ENCODE data around the gene CEP128.

CEP128 gene

GRCh38 chr14:80941241-80942185 lies at the start of gene CEP128:
Gene CEP128, minus strand, starts transcription at chr14:80941738.
- in situ Hi-C loops (cut with HindIII; ENCODE audit: low sequenced_read_pairs): no loop called here

- in situ Hi-C loops (cut with HindIII; ENCODE audit: low sequenced_read_pairs): loop anchor here (25.0 kb wide), 1 partner anchor 173 kb away; no protein-coding TSS in a partner anchor
These were observed 47.3 kb upstream of the CEP128 start for GRCh38 chr14:80988735-80989429.

GRCh38 chr14:80988192-80988591 lies 46.7 kb upstream of the CEP128 start:
- in situ Hi-C loops (cut with HindIII; ENCODE audit: low sequenced_read_pairs): loop anchor here (25.0 kb wide), 1 partner anchor 174 kb away; no protein-coding TSS in a partner anchor

- in situ Hi-C loops (cut with HindIII; ENCODE audit: low sequenced_read_pairs): loop anchor here (25.0 kb wide), 1 partner anchor 175 kb away; no protein-coding TSS in a partner anchor
These were observed 45.9 kb upstream of the CEP128 start for GRCh38 chr14:80987235-80988032.

- in situ Hi-C loops (cut with HindIII; ENCODE audit: low sequenced_read_pairs): loop anchor here (25.0 kb wide), 1 partner anchor 180 kb away; no protein-coding TSS in a partner anchor
These were observed 41.2 kb upstream of the CEP128 start for GRCh38 chr14:80982711-80983110.

- in situ Hi-C loops (cut with HindIII; ENCODE audit: low sequenced_read_pairs): loop anchor here (25.0 kb wide), 1 partner anchor 181 kb away; no protein-coding TSS in a partner anchor
These were observed 40.1 kb upstream of the CEP128 start for GRCh38 chr14:80981673-80982072.

GRCh38 chr14:80981156-80981555 lies 39.6 kb upstream of the CEP128 start:
- in situ Hi-C loops (cut with HindIII; ENCODE audit: low sequenced_read_pairs): loop anchor here (25.0 kb wide), 1 partner anchor 181 kb away; no protein-coding TSS in a partner anchor

- in situ Hi-C loops (cut with HindIII; ENCODE audit: low sequenced_read_pairs): loop anchor here (25.0 kb wide), 1 partner anchor 182 kb away; no protein-coding TSS in a partner anchor
These were observed 38.4 kb upstream of the CEP128 start for GRCh38 chr14:80979951-80980350.

- in situ Hi-C loops (cut with HindIII; ENCODE audit: low sequenced_read_pairs): loop anchor here (25.0 kb wide), 1 partner anchor 184 kb away; no protein-coding TSS in a partner anchor
These were observed 36.9 kb upstream of the CEP128 start for GRCh38 chr14:80978403-80978802.

- in situ Hi-C loops (cut with HindIII; ENCODE audit: low sequenced_read_pairs): loop anchor here (25.0 kb wide), 1 partner anchor 185 kb away; no protein-coding TSS in a partner anchor
These were observed 35.7 kb upstream of the CEP128 start for GRCh38 chr14:80977221-80977620.

GRCh38 chr14:80974679-80975078 lies 33.1 kb upstream of the CEP128 start:
- in situ Hi-C loops (cut with HindIII; ENCODE audit: low sequenced_read_pairs): loop anchor here (25.0 kb wide), 1 partner anchor 188 kb away; no protein-coding TSS in a partner anchor

GRCh38 chr14:80973931-80974641 lies 32.5 kb upstream of the CEP128 start:
- in situ Hi-C loops (cut with HindIII; ENCODE audit: low sequenced_read_pairs): no loop called here

GRCh38 chr14:80965037-80965436 lies 23.5 kb upstream of the CEP128 start:
- in situ Hi-C loops (cut with HindIII; ENCODE audit: low sequenced_read_pairs): no loop called here

- in situ Hi-C loops (cut with HindIII; ENCODE audit: low sequenced_read_pairs): no loop called here
These were observed 18.0 kb upstream of the CEP128 start for GRCh38 chr14:80959496-80959895.

GRCh38 chr14:80958939-80959338 lies 17.4 kb upstream of the CEP128 start:
- in situ Hi-C loops (cut with HindIII; ENCODE audit: low sequenced_read_pairs): no loop called here

GRCh38 chr14:80958226-80958625 lies 16.7 kb upstream of the CEP128 start:
- in situ Hi-C loops (cut with HindIII; ENCODE audit: low sequenced_read_pairs): no loop called here

- in situ Hi-C loops (cut with HindIII; ENCODE audit: low sequenced_read_pairs): no loop called here
These were observed 16.1 kb upstream of the CEP128 start for GRCh38 chr14:80957613-80958012.

- in situ Hi-C loops (cut with HindIII; ENCODE audit: low sequenced_read_pairs): no loop called here
These were observed 15.4 kb upstream of the CEP128 start for GRCh38 chr14:80956922-80957321.

GRCh38 chr14:80956102-80956501 lies 14.6 kb upstream of the CEP128 start:
- in situ Hi-C loops (cut with HindIII; ENCODE audit: low sequenced_read_pairs): no loop called here
